Mesothelial cell of epicardium (in vitro differentiated cells): ENCODE data around the gene ARL6. TPM values are rescaled to one million over a fixed set of nuclear protein-coding genes. Genes with fewer than 3 reads are reported as not detected.

ENCODE experiments used
- DNase-seq, 2 experiments: peaks; one replicate each; pipeline ENCODE4 v3.0.0; 2021; ENCODE audit warnings: low spot score in 2 of 2; ENCODE audit not compliant: unreplicated experiment in 2 of 2
- H3K27ac Mint-ChIP-seq: 2 replicates; pipeline ENCODE4 v1.8.0; 2021; ENCODE audit warnings: mixed read lengths
- H3K27me3 Mint-ChIP-seq: 2 replicates; pipeline ENCODE4 v1.8.0; 2021; ENCODE audit warnings: low read depth, mixed read lengths
- H3K36me3 Mint-ChIP-seq: 2 replicates; pipeline ENCODE4 v1.8.0; 2021; ENCODE audit warnings: mixed read lengths
- H3K4me1 Mint-ChIP-seq: 2 replicates; pipeline ENCODE4 v1.8.0; 2021; ENCODE audit warnings: mixed read lengths
- H3K4me3 Mint-ChIP-seq: 2 replicates; pipeline ENCODE4 v1.8.0; 2021; ENCODE audit warnings: mild to moderate bottlenecking, moderate library complexity, mixed read lengths
- H3K9me3 Mint-ChIP-seq: 2 replicates; pipeline ENCODE4 v1.8.0; 2021; ENCODE audit warnings: mixed read lengths
- total RNA-seq: library from RNA; stranded (reverse); gene quantifications from 3 replicates; pipeline ENCODE4 v1.2.1, GENCODE V29; 2021
- TF ChIP-seq, protein P1 (sequence below): fragments of 200-600 bp; sonication (generic); IDR thresholded peaks from one replicate; pipeline ENCODE4 v1.5.0; 2021; ENCODE audit warnings: antibody characterized with exemption; ENCODE audit not compliant: unreplicated experiment

Gene ARL6
- total RNA-seq, 1 donor from 2014 or later: 8.2 TPM

DNA sequence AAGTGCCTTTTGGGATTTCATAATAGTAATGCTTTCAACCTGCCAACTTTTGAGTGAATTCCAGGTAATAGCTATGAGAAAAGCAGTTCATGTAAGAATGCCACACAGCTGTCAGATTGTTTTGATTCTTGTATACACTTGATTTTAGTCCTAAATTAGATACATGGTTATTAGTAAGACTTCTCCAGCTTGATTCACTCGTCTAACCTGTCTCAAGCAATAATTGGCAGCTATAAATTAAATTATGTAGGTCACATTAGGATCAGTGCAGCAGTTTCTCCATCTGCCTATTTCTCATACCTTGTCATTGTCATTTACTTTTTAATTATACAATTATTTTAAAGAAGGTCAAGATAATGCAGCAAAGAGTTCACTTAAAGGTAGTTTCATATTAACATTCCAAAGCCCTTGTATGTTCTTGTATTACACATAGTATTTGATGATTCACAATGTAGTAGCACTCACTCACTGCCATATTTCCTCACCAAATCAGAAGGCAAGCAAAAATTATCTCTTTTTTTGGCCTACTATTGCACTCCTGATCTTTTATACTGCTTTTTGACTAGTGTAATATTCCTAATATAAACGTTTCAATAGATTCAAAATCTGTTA is 46.3 kb downstream of the ARL6 start:
- TF ChIP-seq, protein P1, sequence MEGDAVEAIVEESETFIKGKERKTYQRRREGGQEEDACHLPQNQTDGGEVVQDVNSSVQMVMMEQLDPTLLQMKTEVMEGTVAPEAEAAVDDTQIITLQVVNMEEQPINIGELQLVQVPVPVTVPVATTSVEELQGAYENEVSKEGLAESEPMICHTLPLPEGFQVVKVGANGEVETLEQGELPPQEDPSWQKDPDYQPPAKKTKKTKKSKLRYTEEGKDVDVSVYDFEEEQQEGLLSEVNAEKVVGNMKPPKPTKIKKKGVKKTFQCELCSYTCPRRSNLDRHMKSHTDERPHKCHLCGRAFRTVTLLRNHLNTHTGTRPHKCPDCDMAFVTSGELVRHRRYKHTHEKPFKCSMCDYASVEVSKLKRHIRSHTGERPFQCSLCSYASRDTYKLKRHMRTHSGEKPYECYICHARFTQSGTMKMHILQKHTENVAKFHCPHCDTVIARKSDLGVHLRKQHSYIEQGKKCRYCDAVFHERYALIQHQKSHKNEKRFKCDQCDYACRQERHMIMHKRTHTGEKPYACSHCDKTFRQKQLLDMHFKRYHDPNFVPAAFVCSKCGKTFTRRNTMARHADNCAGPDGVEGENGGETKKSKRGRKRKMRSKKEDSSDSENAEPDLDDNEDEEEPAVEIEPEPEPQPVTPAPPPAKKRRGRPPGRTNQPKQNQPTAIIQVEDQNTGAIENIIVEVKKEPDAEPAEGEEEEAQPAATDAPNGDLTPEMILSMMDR: no peak
- no peaks in the 10 kb centered on the region for H3K36me3 Mint-ChIP-seq
- peaks cover 3% of the 10 kb centered on the region for H3K4me1 Mint-ChIP-seq
- H3K27ac Mint-ChIP-seq: no peak overlapping the region
- H3K27me3 Mint-ChIP-seq: peaks cover 5% of the 10 kb centered on the region
- DNase-seq: no peak
- H3K4me3 Mint-ChIP-seq: no peak overlapping the region
- no peaks in the 10 kb centered on the region for H3K9me3 Mint-ChIP-seq

DNA sequence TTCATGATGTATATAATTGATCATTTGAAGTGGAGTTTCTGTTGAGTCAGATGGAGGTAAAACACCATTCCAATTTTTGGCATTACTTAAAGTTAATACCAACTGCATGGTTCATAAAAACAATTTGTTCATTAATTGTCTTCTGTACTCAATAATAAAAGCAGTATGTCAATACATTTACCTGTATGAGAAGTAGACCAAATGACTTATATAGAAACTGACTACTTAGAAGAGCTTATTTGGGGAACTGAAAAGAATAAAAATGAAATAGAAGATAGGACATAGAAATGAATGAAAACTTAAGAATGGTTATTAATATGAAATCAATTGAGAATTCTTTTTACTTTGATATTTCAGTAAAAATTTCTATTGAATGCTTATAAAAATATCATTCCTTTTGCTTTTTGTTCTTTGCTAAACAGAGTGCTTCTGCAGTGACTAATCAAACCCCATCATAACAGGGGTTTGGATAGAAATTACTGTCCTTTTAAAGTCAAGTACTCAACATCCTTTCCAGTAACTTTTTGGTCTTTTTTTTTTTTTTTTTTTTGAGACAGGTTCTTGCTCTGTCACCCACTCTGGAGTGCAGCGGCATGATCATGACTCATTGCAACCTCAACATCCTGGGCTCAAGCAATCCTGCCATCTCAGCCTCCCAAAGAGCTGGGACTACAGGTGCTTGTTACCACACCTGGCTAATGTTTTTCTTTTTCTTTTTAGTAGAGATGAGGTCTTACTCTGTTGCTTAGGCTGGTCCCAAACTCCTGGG is 50.8 kb downstream of the ARL6 start:
- H3K4me3 Mint-ChIP-seq: no peak overlapping the region
- no peaks in the 10 kb centered on the region for H3K4me1 Mint-ChIP-seq
- H3K36me3 Mint-ChIP-seq: no peaks in the 10 kb centered on the region
- no peak for DNase-seq
- H3K27me3 Mint-ChIP-seq: peaks cover 30% of the 10 kb centered on the region
- no peaks in the 10 kb centered on the region for H3K9me3 Mint-ChIP-seq
- H3K27ac Mint-ChIP-seq: no peak overlapping the region
- TF ChIP-seq, protein P1: no peak

DNA sequence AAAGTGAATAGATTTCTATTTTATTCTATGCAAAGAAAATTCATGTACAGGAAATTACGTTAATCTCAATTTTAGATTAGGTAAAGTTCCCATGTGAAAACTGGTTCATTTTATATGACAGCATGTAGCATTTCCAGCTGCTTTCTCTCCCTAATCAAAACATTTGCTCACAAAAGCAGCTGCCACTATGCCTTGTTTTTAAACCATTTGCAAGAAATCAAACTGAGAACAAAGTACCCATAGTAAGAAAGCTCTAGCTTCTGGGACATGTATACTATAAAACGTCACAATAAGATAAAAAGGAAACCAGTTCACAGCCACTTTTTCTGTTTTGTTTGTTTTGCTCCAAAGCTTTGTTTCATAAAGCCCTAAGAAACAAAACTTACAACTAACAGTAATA is 52.3 kb downstream of the ARL6 start:
- Mint-ChIP-seq H3K27ac (no peak overlapping the region), H3K9me3 (no peaks in the 10 kb centered on the region), H3K36me3 (no peaks in the 10 kb centered on the region), H3K4me1 (no peaks in the 10 kb centered on the region), H3K4me3 (no peak overlapping the region), H3K27me3 (peaks cover 41% of the 10 kb centered on the region)
- DNase-seq: no peak
- TF ChIP-seq, protein P1: no peak

DNA sequence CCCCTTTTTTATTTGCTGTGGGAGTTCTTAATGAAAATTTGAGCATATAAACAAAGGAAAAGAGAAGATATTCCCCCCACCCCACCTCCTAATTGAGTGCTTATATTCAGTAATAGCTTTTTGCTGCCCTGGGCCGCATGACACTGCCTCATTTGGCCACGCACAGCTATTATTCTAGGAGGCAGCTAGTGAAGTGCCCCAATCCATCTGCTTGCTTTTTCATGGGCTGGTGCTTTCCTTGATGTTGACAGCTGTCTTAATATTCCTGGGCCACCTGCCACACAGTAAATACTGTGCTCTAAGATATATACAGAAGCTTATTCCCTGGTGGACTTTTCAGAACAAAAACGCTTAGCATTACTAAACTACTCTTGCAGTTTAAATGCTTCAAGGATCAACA is 53.4 kb downstream of the ARL6 start:
- Mint-ChIP-seq H3K27ac (no peak overlapping the region), H3K4me1 (peaks cover 5% of the 10 kb centered on the region), H3K27me3 (peaks cover 48% of the 10 kb centered on the region), H3K9me3 (no peaks in the 10 kb centered on the region), H3K36me3 (no peaks in the 10 kb centered on the region), H3K4me3 (no peak overlapping the region)
- no peak for DNase-seq
- TF ChIP-seq, protein P1: no peak

DNA sequence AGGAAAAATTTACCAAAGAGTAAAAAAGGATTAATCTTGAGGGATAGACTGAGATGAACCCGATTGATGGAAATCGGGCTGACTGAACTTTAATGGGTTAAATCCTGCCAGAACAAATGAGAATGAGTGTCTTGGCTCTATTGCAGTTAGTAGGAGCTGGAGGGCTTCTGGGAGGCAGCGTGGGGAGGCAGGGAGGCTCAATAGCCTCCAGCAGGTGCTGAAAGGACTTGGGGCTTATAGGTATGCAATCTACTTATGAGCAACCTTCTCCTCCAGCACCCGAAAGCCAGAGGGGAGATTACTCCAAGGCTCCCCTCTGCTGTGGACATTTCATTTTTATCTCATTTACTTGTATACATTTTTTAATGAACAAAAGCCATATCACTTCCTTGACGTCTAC is 56.2 kb downstream of the ARL6 start:
- Mint-ChIP-seq H3K27ac (no peak overlapping the region), H3K36me3 (no peaks in the 10 kb centered on the region), H3K4me3 (peak overlapping the region; percentile 97), H3K9me3 (no peaks in the 10 kb centered on the region), H3K4me1 (peaks cover 15% of the 10 kb centered on the region), H3K27me3 (peaks cover 69% of the 10 kb centered on the region)
- TF ChIP-seq, protein P1: no peak
- DNase-seq: no peak
